ENCODE results near the gene FUT3.
"Not testable (repeated sequence)": the region's sequence is repeated elsewhere in the genome, so short reads cannot be mapped to it uniquely, and the experiment has no call there.

The FUT3 gene

DNA sequence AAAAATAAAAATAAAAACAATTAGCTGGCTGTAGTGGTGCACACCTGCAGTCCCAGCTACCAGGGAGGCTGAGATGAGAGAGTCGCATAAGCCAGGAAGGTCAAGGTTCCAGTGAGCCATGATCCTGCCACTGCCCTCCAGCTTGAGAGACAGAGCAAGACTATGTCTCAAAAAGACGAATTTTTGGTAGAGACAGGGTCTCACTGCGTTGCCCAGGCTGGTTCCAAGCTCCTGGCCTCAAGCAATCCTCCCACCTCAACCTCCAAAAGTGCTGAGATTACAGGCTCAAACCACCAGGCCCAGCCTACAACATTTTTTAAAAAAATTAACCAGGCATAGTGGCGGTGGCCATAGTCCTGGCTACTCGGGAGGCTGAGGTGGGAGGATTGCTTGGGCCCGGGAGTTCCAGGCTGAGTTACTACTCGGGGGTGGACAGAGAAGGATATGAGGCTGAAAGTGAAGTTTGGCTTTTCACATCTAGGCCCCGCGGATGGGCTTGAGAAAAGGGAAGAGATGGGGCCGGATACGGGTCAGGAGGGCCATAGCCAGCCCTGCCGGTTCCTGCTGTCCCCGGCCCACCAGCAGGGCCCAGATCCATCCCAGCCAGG is 42.2 kb upstream of the FUT3 start:
- WGBS, 2 experiments, result 86% methylated on average over 13 of the region's 13 CpGs

DNA sequence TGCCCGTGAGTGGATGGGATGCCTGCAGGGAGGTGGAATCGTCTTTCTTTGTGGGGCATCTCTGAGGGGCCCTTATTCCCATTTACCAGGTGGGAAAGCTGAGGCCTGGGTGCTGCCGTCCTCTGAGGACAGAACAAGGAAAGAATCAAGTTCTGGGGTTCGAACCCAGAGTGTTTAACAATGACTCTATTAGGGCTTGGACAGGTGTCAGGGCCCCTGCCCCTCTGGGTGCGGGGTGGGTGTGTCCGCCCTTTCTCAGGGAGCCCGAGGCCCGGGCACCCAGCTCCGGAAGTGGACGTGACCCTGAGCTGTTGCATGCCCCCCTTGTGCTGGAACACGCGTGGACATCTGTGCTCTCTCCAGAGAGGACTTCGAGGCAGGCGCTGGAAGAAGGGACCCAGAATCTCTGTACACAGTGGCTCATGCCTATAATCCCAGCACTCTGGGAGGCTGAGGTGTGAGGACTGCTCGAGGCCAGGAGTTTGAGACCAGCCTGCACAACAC is 41.6 kb upstream of the FUT3 start:
- Histone ChIP-seq H3K9me3 (ENCODE audit: control insufficient read depth, low read length) (no peaks in the 10 kb centered on the region), H3K36me3 (ENCODE audit: control insufficient read depth, insufficient read depth, low read length) (peaks cover 5% of the 10 kb centered on the region), H3K27me3 (ENCODE audit: control insufficient read depth, insufficient read depth, low read length, poor library complexity, severe bottlenecking) (no peaks in the 10 kb centered on the region), H3K4me3 (ENCODE audit: insufficient read depth, low read depth, low read length) (no peak overlapping the region), H3K27ac (ENCODE audit: insufficient read depth, low read depth, low read length, poor library complexity, severe bottlenecking) (no peak overlapping the region), H3K4me1 (ENCODE audit: control insufficient read depth, insufficient read depth, low read length) (no peaks in the 10 kb centered on the region)
- WGBS, 2 experiments, result 72 to 77% methylated on average over 15 of the region's 15 CpGs

More for the DNA sequence above, 42.2 kb upstream of the FUT3 start:
- H3K36me3 ChIP-seq (ENCODE audit: control insufficient read depth, insufficient read depth, low read length), result peaks cover 5% of the 10 kb centered on the region
- no peaks in the 10 kb centered on the region for H3K9me3 ChIP-seq (ENCODE audit: control insufficient read depth, low read length)
- H3K27ac ChIP-seq (ENCODE audit: insufficient read depth, low read depth, low read length, poor library complexity, severe bottlenecking), result no peak overlapping the region
- H3K4me1 ChIP-seq (ENCODE audit: control insufficient read depth, insufficient read depth, low read length), result no peaks in the 10 kb centered on the region
- no peak overlapping the region for H3K4me3 ChIP-seq (ENCODE audit: insufficient read depth, low read depth, low read length)
- H3K27me3 ChIP-seq (ENCODE audit: control insufficient read depth, insufficient read depth, low read length, poor library complexity, severe bottlenecking), result no peaks in the 10 kb centered on the region

DNA sequence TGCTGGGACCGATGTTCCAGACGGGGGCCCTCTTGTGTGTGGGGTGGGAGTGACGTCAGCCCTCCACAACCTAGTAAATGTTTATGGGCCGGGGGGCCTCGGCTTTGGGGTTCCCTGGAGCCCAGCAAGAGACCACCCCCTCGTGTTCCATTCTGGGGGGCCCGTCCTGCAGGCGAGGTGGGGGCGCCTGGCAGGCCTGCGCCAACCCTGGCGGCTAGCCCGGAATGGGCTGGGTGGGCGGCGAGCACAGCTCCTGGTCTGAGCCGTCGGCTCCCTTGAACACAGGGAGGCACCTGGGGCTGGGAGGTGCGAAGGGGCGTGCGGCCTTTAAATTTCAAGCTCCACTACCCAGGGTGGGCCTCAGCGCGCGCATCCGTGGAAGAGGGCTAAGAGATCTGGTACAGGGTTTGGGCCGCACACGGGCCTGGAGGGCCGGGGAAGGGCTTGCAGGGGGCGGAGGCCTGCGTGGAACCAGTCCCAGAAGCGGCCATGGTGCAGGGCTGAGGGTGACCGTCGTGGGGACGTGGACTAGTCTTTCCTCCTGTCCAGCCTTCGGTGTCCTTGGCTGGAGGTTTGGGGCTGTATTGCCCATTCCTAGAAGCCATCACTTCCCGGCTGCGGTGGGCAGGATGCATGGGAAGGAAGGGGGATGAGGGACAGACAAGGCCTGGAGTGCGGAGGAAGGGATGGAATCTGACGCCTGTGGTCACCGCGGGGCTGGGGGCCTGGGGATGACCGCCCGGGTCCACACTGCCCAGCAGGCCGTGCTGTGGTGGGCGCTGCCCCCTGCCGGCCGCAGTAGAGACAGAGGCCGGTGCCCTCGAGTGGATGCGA is 40.9 kb upstream of the FUT3 start:
- H3K4me1 ChIP-seq (ENCODE audit: control insufficient read depth, insufficient read depth, low read length), result no peaks in the 10 kb centered on the region
- peaks cover 5% of the 10 kb centered on the region for H3K36me3 ChIP-seq (ENCODE audit: control insufficient read depth, insufficient read depth, low read length)
- H3K27ac ChIP-seq (ENCODE audit: insufficient read depth, low read depth, low read length, poor library complexity, severe bottlenecking), result no peak overlapping the region
- H3K4me3 ChIP-seq (ENCODE audit: insufficient read depth, low read depth, low read length), result no peak overlapping the region
- no peaks in the 10 kb centered on the region for H3K27me3 ChIP-seq (ENCODE audit: control insufficient read depth, insufficient read depth, low read length, poor library complexity, severe bottlenecking)
- no peaks in the 10 kb centered on the region for H3K9me3 ChIP-seq (ENCODE audit: control insufficient read depth, low read length)
- WGBS, 2 experiments, result 49 to 50% methylated on average over 48 of the region's 48 CpGs

GRCh38 chr19:5891572-5891937 is 40.3 kb upstream of the FUT3 start:
- WGBS, 2 experiments, result 78 to 82% methylated on average over 4 of the region's 4 CpGs

GRCh38 chr19:5890099-5890498 is 38.9 kb upstream of the FUT3 start:
- H3K9me3 ChIP-seq (ENCODE audit: control insufficient read depth, low read length), result no peaks in the 10 kb centered on the region
- 77 to 78% methylated on average over 10 of the region's 10 CpGs for WGBS, 2 experiments
- no peaks in the 10 kb centered on the region for H3K36me3 ChIP-seq (ENCODE audit: control insufficient read depth, insufficient read depth, low read length)
- H3K27ac ChIP-seq (ENCODE audit: insufficient read depth, low read depth, low read length, poor library complexity, severe bottlenecking), result no peak overlapping the region
- no peak overlapping the region for H3K4me3 ChIP-seq (ENCODE audit: insufficient read depth, low read depth, low read length)
- no peaks in the 10 kb centered on the region for H3K4me1 ChIP-seq (ENCODE audit: control insufficient read depth, insufficient read depth, low read length)
- H3K27me3 ChIP-seq (ENCODE audit: control insufficient read depth, insufficient read depth, low read length, poor library complexity, severe bottlenecking), result no peaks in the 10 kb centered on the region

More at GRCh38 chr19:5891572-5891937, 40.3 kb upstream of the FUT3 start:
- H3K27me3 ChIP-seq (ENCODE audit: control insufficient read depth, insufficient read depth, low read length, poor library complexity, severe bottlenecking), result no peaks in the 10 kb centered on the region
- no peaks in the 10 kb centered on the region for H3K4me1 ChIP-seq (ENCODE audit: control insufficient read depth, insufficient read depth, low read length)
- no peak overlapping the region for H3K4me3 ChIP-seq (ENCODE audit: insufficient read depth, low read depth, low read length)
- H3K36me3 ChIP-seq (ENCODE audit: control insufficient read depth, insufficient read depth, low read length), result peaks cover 3% of the 10 kb centered on the region
- no peaks in the 10 kb centered on the region for H3K9me3 ChIP-seq (ENCODE audit: control insufficient read depth, low read length)
- no peak overlapping the region for H3K27ac ChIP-seq (ENCODE audit: insufficient read depth, low read depth, low read length, poor library complexity, severe bottlenecking)

DNA sequence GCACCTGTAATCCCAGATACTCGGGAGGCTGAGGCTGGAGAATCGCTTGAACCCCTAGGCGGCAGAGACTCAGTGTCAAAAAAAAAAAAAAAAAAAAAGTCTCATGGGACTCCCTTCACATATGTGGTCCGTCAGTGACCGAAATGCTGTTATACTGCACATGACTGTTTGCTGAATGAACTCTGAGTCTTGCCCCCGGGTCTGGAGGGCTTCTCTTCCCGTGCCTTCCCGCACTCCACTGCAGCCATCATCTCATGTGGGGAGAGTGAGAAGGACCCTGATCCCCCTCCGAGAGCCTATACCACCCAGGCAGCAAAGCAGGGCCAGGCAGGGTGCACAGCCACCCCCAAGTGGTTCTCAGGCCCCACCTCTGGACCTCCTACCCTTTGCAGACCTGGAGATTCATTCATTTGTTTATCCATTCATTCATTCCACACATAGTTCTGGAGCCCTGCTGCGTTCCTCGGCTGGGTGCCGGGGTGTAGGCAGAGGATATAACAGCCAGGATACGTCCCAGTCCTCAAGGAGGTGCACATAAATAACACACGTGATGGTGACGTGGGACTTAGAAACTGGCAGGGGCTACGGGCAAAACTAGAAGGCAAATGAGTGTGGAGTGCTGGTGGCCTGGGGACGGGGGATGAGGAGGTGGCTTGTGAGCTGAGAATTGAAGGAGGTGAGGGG is 38.2 kb upstream of the FUT3 start:
- Histone ChIP-seq H3K27me3 (ENCODE audit: control insufficient read depth, insufficient read depth, low read length, poor library complexity, severe bottlenecking) (no peaks in the 10 kb centered on the region), H3K4me3 (ENCODE audit: insufficient read depth, low read depth, low read length) (no peak overlapping the region), H3K36me3 (ENCODE audit: control insufficient read depth, insufficient read depth, low read length) (no peaks in the 10 kb centered on the region), H3K27ac (ENCODE audit: insufficient read depth, low read depth, low read length, poor library complexity, severe bottlenecking) (no peak overlapping the region), H3K9me3 (ENCODE audit: control insufficient read depth, low read length) (no peaks in the 10 kb centered on the region), H3K4me1 (ENCODE audit: control insufficient read depth, insufficient read depth, low read length) (no peaks in the 10 kb centered on the region)
- 85% methylated on average over 17 of the region's 17 CpGs for WGBS, 2 experiments

DNA sequence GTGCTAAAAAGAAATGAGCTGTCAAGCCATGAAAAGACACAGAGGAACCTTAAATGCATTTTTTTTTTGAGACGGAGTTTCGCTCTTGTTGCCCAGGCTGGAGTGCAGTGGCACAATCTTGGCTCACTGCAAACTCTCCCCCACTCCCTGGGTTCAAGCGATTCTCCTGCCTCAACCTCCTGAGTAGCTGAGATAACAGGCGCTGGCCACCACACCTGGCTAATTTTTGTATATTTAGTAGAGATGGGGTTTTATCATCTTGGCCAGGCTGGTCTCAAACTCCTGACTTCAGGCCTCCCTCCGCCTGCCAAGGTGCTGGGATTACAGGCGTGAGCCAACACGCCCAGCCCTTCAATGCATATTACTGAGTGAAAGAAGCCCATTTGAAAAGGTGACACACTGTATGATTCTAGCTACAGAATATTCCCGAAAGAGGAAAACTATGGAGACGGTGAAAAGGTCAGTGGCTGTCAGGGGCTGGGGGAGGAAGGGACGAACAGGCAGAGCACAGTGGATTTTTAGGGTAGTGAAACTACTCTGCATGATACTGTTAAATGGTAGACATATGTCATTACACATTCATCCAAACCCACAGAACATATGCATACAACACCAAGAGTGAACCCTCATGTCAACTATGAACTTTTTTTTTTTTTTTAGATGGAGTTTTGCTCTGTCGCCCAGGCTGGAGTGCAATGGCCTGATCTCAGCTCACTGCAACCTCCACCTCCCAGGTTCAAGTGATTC is 33.0 kb upstream of the FUT3 start:
- H3K36me3 ChIP-seq (ENCODE audit: control insufficient read depth, insufficient read depth, low read length); H3K27me3 ChIP-seq (ENCODE audit: control insufficient read depth, insufficient read depth, low read length, poor library complexity, severe bottlenecking); H3K9me3 ChIP-seq (ENCODE audit: control insufficient read depth, low read length); H3K4me3 ChIP-seq (ENCODE audit: insufficient read depth, low read depth, low read length); H3K27ac ChIP-seq (ENCODE audit: insufficient read depth, low read depth, low read length, poor library complexity, severe bottlenecking); H3K4me1 ChIP-seq (ENCODE audit: control insufficient read depth, insufficient read depth, low read length): not testable (repeated sequence)
- 85 to 87% methylated on average over 11 of the region's 11 CpGs for WGBS, 2 experiments

GRCh38 chr19:5883157-5883873 is 32.1 kb upstream of the FUT3 start:
- not testable (repeated sequence) for H3K27ac ChIP-seq (ENCODE audit: insufficient read depth, low read depth, low read length, poor library complexity, severe bottlenecking); H3K27me3 ChIP-seq (ENCODE audit: control insufficient read depth, insufficient read depth, low read length, poor library complexity, severe bottlenecking); H3K36me3 ChIP-seq (ENCODE audit: control insufficient read depth, insufficient read depth, low read length); H3K9me3 ChIP-seq (ENCODE audit: control insufficient read depth, low read length); H3K4me3 ChIP-seq (ENCODE audit: insufficient read depth, low read depth, low read length); H3K4me1 ChIP-seq (ENCODE audit: control insufficient read depth, insufficient read depth, low read length)
- 90 to 93% methylated on average over 11 to 13 of the region's 13 CpGs for WGBS, 2 experiments

GRCh38 chr19:5882421-5882968 is 31.2 kb upstream of the FUT3 start:
- 81 to 85% methylated on average over 9 of the region's 9 CpGs for WGBS, 2 experiments

More at GRCh38 chr19:5882421-5882968, 31.2 kb upstream of the FUT3 start:
- Histone ChIP-seq H3K36me3 (ENCODE audit: control insufficient read depth, insufficient read depth, low read length) (no peaks in the 10 kb centered on the region), H3K27me3 (ENCODE audit: control insufficient read depth, insufficient read depth, low read length, poor library complexity, severe bottlenecking) (no peaks in the 10 kb centered on the region), H3K27ac (ENCODE audit: insufficient read depth, low read depth, low read length, poor library complexity, severe bottlenecking) (no peak overlapping the region), H3K4me3 (ENCODE audit: insufficient read depth, low read depth, low read length) (no peak overlapping the region), H3K4me1 (ENCODE audit: control insufficient read depth, insufficient read depth, low read length) (peaks cover 9% of the 10 kb centered on the region), H3K9me3 (ENCODE audit: control insufficient read depth, low read length) (no peaks in the 10 kb centered on the region)
